GM12878 (cell line): ENCODE results near the gene KRT82. TPM values are rescaled to one million over a fixed set of nuclear protein-coding genes. Genes with fewer than 3 reads are reported as not detected.
"Not testable (repeated sequence)": the region's sequence is repeated elsewhere in the genome, so short reads cannot be mapped to it uniquely, and the experiment has no call there.

Source experiments
- ATAC-seq: fragments of 200-7000 bp; cut with Tn5 transposase; 3 replicates; pipeline ENCODE4 v1.9.1; 2020; ENCODE audit warnings: mild to moderate bottlenecking, moderate library complexity
- BruUV-seq: library from RNA; stranded (reverse); fragments of 400-500 nt; replicated peaks from 2 replicates; lab custom pipeline; 2021; lab: Mats Ljungman, UMichigan
- CTCF ChIA-PET: fragments of 300-600 bp; sonication (Branson Sonifier 250); formaldehyde crosslinking; extraction: SDS; loops from one replicate; lab custom pipeline; 2021; ENCODE audit warnings: inconsistent platforms; lab: Yijun Ruan, JAX
- POLR2A ChIA-PET: fragments of 350-600 bp; formaldehyde crosslinking; extraction: SDS; loops from one replicate; lab custom pipeline; 2021; ENCODE audit warnings: inconsistent platforms; lab: Charles Lee
- RAD21 ChIA-PET: fragments of 300-600 bp; sonication (Branson Sonifier 250); formaldehyde crosslinking; loops from one replicate; lab custom pipeline; 2023; ENCODE audit warnings: antibody characterized with exemption; ENCODE audit not compliant: unreplicated experiment; lab: Charles Lee
- SMC1A ChIA-PET: fragments of 300-600 bp; sonication (Branson Sonifier 250); formaldehyde crosslinking; loops from one replicate; lab custom pipeline; 2023; ENCODE audit not compliant: unreplicated experiment, uncharacterized antibody; lab: Charles Lee
- DNase-seq: peaks from one replicate; pipeline ENCODE4 v3.0.0-alpha.2; 2011; ENCODE audit warnings: low read depth, low spot score
- FAIRE-seq: peaks from 3 replicates; lab custom pipeline; 2011; peaks lifted over from hg19 to GRCh38; lab: Jason Lieb, UNC
- H2AFZ ChIP-seq: 2 replicates; pipeline ENCODE4 v1.6.0; 2011; ENCODE audit warnings: low read depth, low read length, control low read depth; ENCODE audit not compliant: control insufficient read depth
- H3K27ac ChIP-seq: 2 replicates; pipeline ENCODE4 v1.5.1; 2011; ENCODE audit warnings: control low read depth; ENCODE audit not compliant: control insufficient read depth, insufficient read depth
- H3K27me3 ChIP-seq, 2 experiments: replicated peaks in 1 of 2; 2 replicates each; pipeline versions ENCODE4 v1.6.0 to v1.6.1; 2011; ENCODE audit warnings: low read length in 1 of 2; ENCODE audit not compliant: control insufficient read depth in 2 of 2, insufficient read depth in 2 of 2
- H3K36me3 ChIP-seq, 2 experiments: 2 replicates each; pipeline ENCODE4 v1.5.1; 2011; ENCODE audit warnings: low read length in 1 of 2; ENCODE audit not compliant: control insufficient read depth in 2 of 2, insufficient read depth in 2 of 2
- H3K4me1 ChIP-seq: 2 replicates; pipeline ENCODE4 v1.6.1; 2011; ENCODE audit warnings: mild to moderate bottlenecking, low read length, moderate library complexity, mixed read lengths; ENCODE audit not compliant: control insufficient read depth, insufficient read depth
- H3K4me2 ChIP-seq: 2 replicates; pipeline ENCODE4 v1.6.0; 2011; ENCODE audit warnings: control low read depth; ENCODE audit not compliant: control insufficient read depth, insufficient read depth
- H3K4me3 ChIP-seq: fragments of 200-600 bp; sonication (generic); 2 replicates; pipeline ENCODE4 v1.5.1; 2016
- H3K79me2 ChIP-seq: 2 replicates; pipeline ENCODE4 v1.6.0; 2011; ENCODE audit warnings: low read length; ENCODE audit not compliant: control insufficient read depth, insufficient read depth
- H3K9ac ChIP-seq: 2 replicates; pipeline ENCODE4 v1.8.0; 2011; ENCODE audit warnings: low read length, control low read depth, mixed read lengths; ENCODE audit not compliant: control insufficient read depth, insufficient read depth
- H3K9me3 ChIP-seq: replicated peaks from 3 replicates; pipeline ENCODE4 v1.5.1; 2011; ENCODE audit warnings: mild to moderate bottlenecking, low read length; ENCODE audit not compliant: control insufficient read depth, insufficient read depth
- H4K20me1 ChIP-seq: 2 replicates; pipeline ENCODE4 v1.6.0; 2011; ENCODE audit not compliant: control insufficient read depth, insufficient read depth
- ETV6 ChIP-seq, 2 experiments: fragments of 450-650 bp in 1 of 2; IDR thresholded peaks in 1 of 2; conservative IDR thresholded peaks in 1 of 2; 2 replicates each; pipeline ENCODE4 v1.6.1; 2014; ENCODE audit warnings: antibody characterized with exemption in 1 of 2, borderline replicate concordance in 1 of 2, low read depth in 1 of 2, mild to moderate bottlenecking in 1 of 2, moderate library complexity in 1 of 2
- FOXM1 ChIP-seq: IDR thresholded peaks from 2 replicates; pipeline ENCODE4 v1.6.1; 2012; ENCODE audit warnings: low read depth, mild to moderate bottlenecking, inconsistent platforms, low read length, moderate library complexity
- IKZF2 ChIP-seq, 2 experiments: fragments of 450-650 bp; IDR thresholded peaks; 2 replicates each; pipeline ENCODE4 v1.6.1; 2017; ENCODE audit warnings: mild to moderate bottlenecking in 2 of 2, moderate library complexity in 2 of 2
- JUND ChIP-seq: IDR thresholded peaks from 2 replicates; pipeline ENCODE4 v1.6.1; 2012; ENCODE audit warnings: low read depth, mild to moderate bottlenecking, low read length, improper control_type of control experiment, moderate library complexity
- MXI1 ChIP-seq: fragments of 150-350 bp; IDR thresholded peaks from 2 replicates; pipeline ENCODE4 v1.6.1; 2011; ENCODE audit warnings: low read depth, mild to moderate bottlenecking, inconsistent platforms, low read length, improper control_type of control experiment
- NFYB ChIP-seq: IDR thresholded peaks from 2 replicates; pipeline ENCODE4 v1.6.1; 2011; ENCODE audit warnings: low read depth, mild to moderate bottlenecking, low read length, improper control_type of control experiment, moderate library complexity; ENCODE audit not compliant: insufficient read depth
- NKRF ChIP-seq: fragments of 450-650 bp; conservative IDR thresholded peaks from 2 replicates; pipeline ENCODE4 v1.6.1; 2017; ENCODE audit warnings: mild to moderate bottlenecking, moderate library complexity
- RELA ChIP-seq: fragments of 450-650 bp; IDR thresholded peaks from 2 replicates; pipeline ENCODE4 v1.8.0; 2014; ENCODE audit warnings: borderline replicate concordance; ENCODE audit not compliant: partially characterized antibody
- RUNX3 ChIP-seq: IDR thresholded peaks from 2 replicates; pipeline ENCODE4 v1.6.1; 2012; ENCODE audit warnings: low read length, inconsistent platforms
- TCF12 ChIP-seq: IDR thresholded peaks from 2 replicates; pipeline ENCODE4 v1.6.1; 2011; ENCODE audit warnings: low read depth, mild to moderate bottlenecking, low read length
- WRNIP1 ChIP-seq: IDR thresholded peaks from 2 replicates; pipeline ENCODE4 v1.6.1; 2011; ENCODE audit warnings: low read depth, low read length, improper control_type of control experiment, borderline replicate concordance
- ZNF274 ChIP-seq: IDR thresholded peaks from one replicate; pipeline ENCODE4 v1.8.0; 2011; ENCODE audit not compliant: insufficient read length, insufficient read depth
- WGBS: methylation state at CpG from one replicate; pipeline ENCODE4 v1.1.6; 2016; ENCODE audit warnings: low lambda C conversion rate; ENCODE audit not compliant: insufficient replicate concordance, insufficient coverage; ENCODE audit errors: missing lambda C conversion rate; 5-methylcytosine and 5-hydroxymethylcytosine counted together
- in situ Hi-C: fragments of 300-500 bp; cut with MboI; formaldehyde crosslinking; loops from 9 replicates; pipeline ENCODE4 v1.14.3; 2018; ENCODE audit warnings: mixed read lengths
- intact Hi-C: fragments of 100-400 bp; cut with micrococcal nuclease; formaldehyde crosslinking; loops from one replicate; pipeline ENCODE4 v1.14.2; 2022; ENCODE audit not compliant: unreplicated experiment
- polyA plus RNA-seq, 11 experiments: library from polyadenylated mRNA; depleted of rRNA in 4 of 11; unstranded in 6 of 11; stranded (reverse) in 5 of 11; fragments of >200 nt; fragmentation: Nextera tagmentation in 4 of 11; fragmentation: Illumina TruSeq in 1 of 11; extraction: Ambion mirVana in 4 of 11; extraction: Trizol in 1 of 11; gene quantifications; 1 replicate in 1 of 11; 2 replicates in 10 of 11; pipeline versions ENCODE4 v1.2.1 to v1.2.3, GENCODE V29; 2011 to 2016; ENCODE audit warnings: inconsistent platforms in 2 of 11, missing spikeins in 2 of 11, low read depth in 1 of 11
- total RNA-seq, 4 experiments: library from RNA; depleted of rRNA in 3 of 4; stranded (reverse); fragments of >200 nt in 3 of 4; fragmentation: Illumina TruSeq in 1 of 4; extraction: Trizol in 1 of 4; gene quantifications; 2 replicates each; pipeline versions ENCODE4 v1.2.1 to v1.2.3, GENCODE V29; 2013 to 2021
- TF ChIP-seq, protein P1 (sequence below): IDR thresholded peaks from 2 replicates; pipeline ENCODE4 v1.6.1; 2012; ENCODE audit warnings: low read depth, low read length, improper control_type of control experiment

Gene KRT82
- total and polyA plus RNA-seq, 10 of the 15 experiments (the other 5 are each of a cell fraction or from before 2014, with no cell fraction given) = not detected

GRCh38 chr12:52448228-52448627 lies 42.1 kb upstream of the KRT82 start:
- no peak overlapping the region for H3K27ac ChIP-seq
- SMC1A ChIA-PET = no interaction called here
- no peaks in the 10 kb centered on the region for H3K4me1 ChIP-seq
- no peak for TF ChIP-seq FOXM1
- no peak for TF ChIP-seq JUND
- no peak for TF ChIP-seq IKZF2 (IDR thresholded peaks at IDR 0.05)
- TF ChIP-seq ZNF274 = no peak
- no peak for TF ChIP-seq MXI1
- TF ChIP-seq ETV6 (conservative IDR thresholded peaks at IDR 0.05 in 1 of 2, IDR thresholded peaks at IDR 0.05 in 1 of 2; ENCODE audit: borderline replicate concordance in 1 of 2, low read depth in 1 of 2) = no peak
- TF ChIP-seq TCF12 = no peak
- no peak for TF ChIP-seq NKRF
- no peak for TF ChIP-seq RUNX3
- TF ChIP-seq, protein P1, sequence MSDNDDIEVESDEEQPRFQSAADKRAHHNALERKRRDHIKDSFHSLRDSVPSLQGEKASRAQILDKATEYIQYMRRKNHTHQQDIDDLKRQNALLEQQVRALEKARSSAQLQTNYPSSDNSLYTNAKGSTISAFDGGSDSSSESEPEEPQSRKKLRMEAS = no peak
- no peak for TF ChIP-seq WRNIP1
- TF ChIP-seq RELA = no peak
- no peak for TF ChIP-seq NFYB
- no peaks in the 10 kb centered on the region for H4K20me1 ChIP-seq
- POLR2A ChIA-PET = no interaction called here
- no TSS peak for BruUV-seq
- in situ Hi-C loops (no loop called here), intact Hi-C loops (no loop called here)
- ATAC-seq = no peak
- FAIRE-seq = no peak
- CTCF ChIA-PET = no interaction called here
- WGBS = 0% methylated on average over 3 of the region's 3 CpGs
- no peak overlapping the region for H3K9ac ChIP-seq
- H3K4me2 ChIP-seq = no peak overlapping the region
- H3K27me3 ChIP-seq = peaks cover 0 to 7% of the 10 kb centered on the region in 2 experiments
- H2AFZ ChIP-seq = no peak overlapping the region
- RAD21 ChIA-PET = no interaction called here
- no peak for DNase-seq
- H3K36me3 ChIP-seq = no peaks in the 10 kb centered on the region
- H3K9me3 ChIP-seq = no peaks in the 10 kb centered on the region
- no peaks in the 10 kb centered on the region for H3K79me2 ChIP-seq
- no peak overlapping the region for H3K4me3 ChIP-seq

DNA sequence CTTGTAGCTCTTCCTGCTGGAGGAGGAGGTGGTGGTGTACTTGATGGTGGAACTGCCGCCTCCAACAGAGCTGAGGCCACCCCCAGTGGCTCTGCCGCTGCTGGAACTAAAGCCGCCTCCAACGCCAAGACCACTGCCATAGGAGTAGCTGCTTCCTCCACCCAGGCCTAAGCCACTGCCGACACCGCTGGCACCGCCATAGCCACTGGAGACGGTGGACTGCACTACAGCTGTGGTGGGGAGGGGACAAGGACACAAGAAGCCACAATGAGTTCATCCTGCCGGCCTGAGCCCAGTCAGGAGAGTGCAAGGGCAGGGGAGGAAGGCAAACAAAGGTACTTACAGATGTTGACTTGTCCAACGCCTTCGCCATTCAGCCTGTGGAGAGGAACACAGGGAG lies 41.1 kb upstream of the KRT82 start:
- H3K36me3 ChIP-seq, H3K9ac ChIP-seq, POLR2A ChIA-PET, H3K27ac ChIP-seq, FAIRE-seq, H3K4me2 ChIP-seq, RAD21 ChIA-PET, H3K4me3 ChIP-seq, H3K4me1 ChIP-seq, intact Hi-C loops, H2AFZ ChIP-seq, H3K9me3 ChIP-seq, DNase-seq, H3K79me2 ChIP-seq, ATAC-seq, in situ Hi-C loops, H4K20me1 ChIP-seq, H3K27me3 ChIP-seq, BruUV-seq: not testable (repeated sequence)
- ChIA-PET CTCF (interaction anchor here (0.6 kb wide), 1 partner anchor 1887 kb away, joined by 3 read pairs; no protein-coding TSS in a partner anchor), SMC1A (interaction anchor here (1.6 kb wide), 1 partner anchor 16 kb away, joined by 3 read pairs; no protein-coding TSS in a partner anchor)
- 62% methylated on average over 7 of the region's 11 CpGs for WGBS
